Caco-2 (cell line): ENCODE measurements around the gene ESRRG. TPM values are rescaled to one million over a fixed set of nuclear protein-coding genes. Genes with fewer than 3 reads are reported as not detected.
A peak's percentile ranks its signal among the peaks of the same experiment; 100 is the strongest.

ENCODE experiments used
- BruUV-seq: library from RNA; stranded (reverse); fragments of 400-500 nt; replicated peaks from 2 replicates; lab custom pipeline; 2021; lab: Mats Ljungman, UMichigan
- CTCF ChIA-PET: fragments of 300-600 bp; sonication (Branson Sonifier 250); formaldehyde crosslinking; loops from one replicate; lab custom pipeline; 2022; ENCODE audit warnings: antibody characterized with exemption; lab: Charles Lee
- POLR2A ChIA-PET: fragments of 300-600 bp; sonication (Branson Sonifier 250); formaldehyde crosslinking; loops from one replicate; lab custom pipeline; 2022; ENCODE audit warnings: antibody characterized with exemption; lab: Charles Lee
- DNase-seq, 2 experiments: peaks; one replicate each; pipeline versions ENCODE4 v3.0.0 to v3.0.0-alpha.2; 2020 to 2022
- H3K27me3 ChIP-seq: replicated peaks from 2 replicates; pipeline ENCODE4 v1.6.0; 2011; ENCODE audit warnings: low read length; ENCODE audit not compliant: control insufficient read depth, insufficient read depth
- H3K36me3 ChIP-seq: 2 replicates; pipeline ENCODE4 v1.5.1; 2011; ENCODE audit warnings: low read length; ENCODE audit not compliant: control insufficient read depth, insufficient read depth
- H3K4me1 ChIP-seq: fragments of 250-450 bp; sonication (Bioruptor Pico); 2 replicates; pipeline ENCODE4 v1.5.1; 2020; ENCODE audit warnings: mild to moderate bottlenecking
- H3K4me3 ChIP-seq: 2 replicates; pipeline ENCODE4 v1.5.1; 2011; ENCODE audit warnings: low read depth, mild to moderate bottlenecking, control low read depth, low read length
- H3K9me3 ChIP-seq: fragments of 250-450 bp; sonication (Bioruptor Pico); 2 replicates; pipeline ENCODE4 v1.5.1; 2020; ENCODE audit warnings: mild to moderate bottlenecking, moderate library complexity
- H3K27ac Mint-ChIP-seq: one replicate; pipeline ENCODE4 v1.8.0; 2022; ENCODE audit warnings: mixed read lengths; ENCODE audit not compliant: unreplicated experiment
- H3K27me3 Mint-ChIP-seq: one replicate; pipeline ENCODE4 v1.8.0; 2022; ENCODE audit warnings: mixed read lengths; ENCODE audit not compliant: insufficient read depth, unreplicated experiment
- H3K36me3 Mint-ChIP-seq: one replicate; pipeline ENCODE4 v1.8.0; 2022; ENCODE audit warnings: mild to moderate bottlenecking, mixed read lengths; ENCODE audit not compliant: insufficient read depth, unreplicated experiment
- H3K4me1 Mint-ChIP-seq: one replicate; pipeline ENCODE4 v1.8.0; 2022; ENCODE audit warnings: low read depth, mixed read lengths; ENCODE audit not compliant: unreplicated experiment
- H3K4me3 Mint-ChIP-seq: one replicate; pipeline ENCODE4 v1.8.0; 2022; ENCODE audit warnings: mild to moderate bottlenecking, moderate library complexity, mixed read lengths; ENCODE audit not compliant: unreplicated experiment
- H3K9me3 Mint-ChIP-seq: one replicate; pipeline ENCODE4 v1.8.0; 2022; ENCODE audit warnings: mixed read lengths; ENCODE audit not compliant: unreplicated experiment
- CTCF ChIP-seq, 2 experiments: fragments of 200-600 bp in 1 of 2; IDR thresholded peaks; 1 replicate in 1 of 2; 2 replicates in 1 of 2; pipeline versions ENCODE4 v1.5.1 to v1.8.0; 2011 to 2022; ENCODE audit warnings: antibody characterized with exemption in 1 of 2, control low read depth in 1 of 2, inconsistent platforms in 1 of 2, low read depth in 1 of 2, low read length in 1 of 2, mild to moderate bottlenecking in 1 of 2, moderate library complexity in 1 of 2; ENCODE audit not compliant: insufficient read depth in 1 of 2, severe bottlenecking in 1 of 2, unreplicated experiment in 1 of 2
- intact Hi-C: fragments of 100-400 bp; cut with micrococcal nuclease; formaldehyde crosslinking; loops from one replicate; pipeline ENCODE4 v1.10.0; 2022; ENCODE audit not compliant: unreplicated experiment
- total RNA-seq: library from RNA; stranded (reverse); gene quantifications from 2 replicates; pipeline ENCODE4 v1.2.3, GENCODE V29; 2022

ESRRG gene
- total RNA-seq, 1 experiment from 2014 or later: 6.6 TPM

- DNase-seq: no peak
- no peak overlapping the region for H3K4me3 Mint-ChIP-seq
- intact Hi-C loops: no loop called here
These were observed 246.9 kb downstream of the ESRRG start for GRCh38 chr1:216476341-216476740.

GRCh38 chr1:216475659-216476276 is 247.5 kb downstream of the ESRRG start:
- no TSS peak for BruUV-seq
- no peaks in the 10 kb centered on the region for H3K4me1 ChIP-seq
- no peaks in the 10 kb centered on the region for H3K4me1 Mint-ChIP-seq
- no peaks in the 10 kb centered on the region for H3K27me3 Mint-ChIP-seq
- no peaks in the 10 kb centered on the region for H3K27me3 ChIP-seq
- H3K36me3 ChIP-seq: no peaks in the 10 kb centered on the region
- no peak for TF ChIP-seq CTCF (IDR thresholded peaks at IDR 0.05; ENCODE audit: insufficient read depth in 1 of 2, low read depth in 1 of 2, low read length in 1 of 2, severe bottlenecking in 1 of 2, unreplicated experiment in 1 of 2)
- H3K4me3 Mint-ChIP-seq: no peak overlapping the region
- no peaks in the 10 kb centered on the region for H3K36me3 Mint-ChIP-seq
- ChIA-PET CTCF (interaction anchor here (0.7 to 0.9 kb wide), 2 partner anchors 126 to 601 kb away, joined by 4 read pairs; no protein-coding TSS in a partner anchor), POLR2A (no interaction called here)
- no peak for DNase-seq
- H3K9me3 Mint-ChIP-seq: no peaks in the 10 kb centered on the region
- intact Hi-C loops: no loop called here
- H3K27ac Mint-ChIP-seq: no peak overlapping the region
- no peaks in the 10 kb centered on the region for H3K9me3 ChIP-seq
- no peak overlapping the region for H3K4me3 ChIP-seq

More at GRCh38 chr1:216476341-216476740, 246.9 kb downstream of the ESRRG start:
- Histone ChIP-seq H3K36me3 (no peaks in the 10 kb centered on the region), H3K4me1 (no peaks in the 10 kb centered on the region), H3K27me3 (no peaks in the 10 kb centered on the region), H3K4me3 (no peak overlapping the region), H3K9me3 (no peaks in the 10 kb centered on the region)
- no peak for TF ChIP-seq CTCF (IDR thresholded peaks at IDR 0.05; ENCODE audit: insufficient read depth in 1 of 2, low read depth in 1 of 2, low read length in 1 of 2, severe bottlenecking in 1 of 2, unreplicated experiment in 1 of 2)
- Mint-ChIP-seq H3K9me3 (no peaks in the 10 kb centered on the region), H3K27ac (no peak overlapping the region), H3K27me3 (no peaks in the 10 kb centered on the region), H3K4me1 (no peaks in the 10 kb centered on the region), H3K36me3 (no peaks in the 10 kb centered on the region)
- ChIA-PET CTCF (interaction anchor here (0.7 to 0.9 kb wide), 2 partner anchors 125 to 601 kb away, joined by 4 read pairs; no protein-coding TSS in a partner anchor), POLR2A (no interaction called here)
- BruUV-seq: no TSS peak

GRCh38 chr1:216466162-216466801 is 256.9 kb downstream of the ESRRG start:
- peaks cover 53% of the 10 kb centered on the region for H3K4me1 ChIP-seq

More at GRCh38 chr1:216466162-216466801, 256.9 kb downstream of the ESRRG start:
- POLR2A ChIA-PET: no interaction called here
- no peaks in the 10 kb centered on the region for H3K9me3 ChIP-seq
- Mint-ChIP-seq H3K4me3 (peak overlapping the region; percentile 23), H3K27me3 (no peaks in the 10 kb centered on the region), H3K4me1 (peaks cover 31% of the 10 kb centered on the region), H3K27ac (no peak overlapping the region), H3K36me3 (peaks cover 5% of the 10 kb centered on the region), H3K9me3 (peaks cover 7% of the 10 kb centered on the region)
- DNase-seq: no peak
- intact Hi-C loops: loop anchor here (1.0 to 2.0 kb wide), 2 partner anchors 63 to 196 kb away; no protein-coding TSS in a partner anchor
- CTCF ChIA-PET: no interaction called here
- no peaks in the 10 kb centered on the region for H3K27me3 ChIP-seq
- no TSS peak for BruUV-seq
- H3K36me3 ChIP-seq: no peaks in the 10 kb centered on the region
- H3K4me3 ChIP-seq: no peak overlapping the region
- TF ChIP-seq CTCF (IDR thresholded peaks at IDR 0.05; ENCODE audit: insufficient read depth in 1 of 2, low read depth in 1 of 2, low read length in 1 of 2, severe bottlenecking in 1 of 2, unreplicated experiment in 1 of 2): no peak
